AG09309 (cell line): ENCODE data around the gene PDE4D.

Experiments used
- DNase-seq: peaks from one replicate; pipeline ENCODE4 v3.0.0-alpha.2; 2010; ENCODE audit warnings: low read depth
- H3K4me3 ChIP-seq: 2 replicates; pipeline ENCODE4 v1.5.1; 2011; ENCODE audit warnings: mild to moderate bottlenecking, low read depth, low read length, moderate library complexity; ENCODE audit not compliant: control insufficient read depth
- CTCF ChIP-seq: IDR thresholded peaks from 2 replicates; pipeline ENCODE4 v1.5.1; 2011; ENCODE audit warnings: mild to moderate bottlenecking, low read depth, low read length, inconsistent platforms; ENCODE audit not compliant: insufficient read depth, control insufficient read depth; ENCODE audit errors: missing control alignments

The PDE4D gene

GRCh38 chr5:59654691-59655090, 238.8 kb downstream of the PDE4D start:
- no peak for TF ChIP-seq CTCF
- no peak for DNase-seq
- H3K4me3 ChIP-seq: no peak overlapping the region

GRCh38 chr5:59652449-59652848, 241.1 kb downstream of the PDE4D start:
- DNase-seq: no peak
- H3K4me3 ChIP-seq: no peak overlapping the region
- no peak for TF ChIP-seq CTCF

- TF ChIP-seq CTCF: no peak
Measured at GRCh38 chr5:59648949-59649921, 244.3 kb downstream of the PDE4D start.

GRCh38 chr5:59648038-59648831, 245.3 kb downstream of the PDE4D start:
- DNase-seq: no peak
- TF ChIP-seq CTCF: no peak
- no peak overlapping the region for H3K4me3 ChIP-seq

More at GRCh38 chr5:59648949-59649921, 244.3 kb downstream of the PDE4D start:
- no peak for DNase-seq
- H3K4me3 ChIP-seq: no peak overlapping the region

- no peak overlapping the region for H3K4me3 ChIP-seq
- no peak for DNase-seq
- no peak for TF ChIP-seq CTCF
Measured at GRCh38 chr5:59645380-59645779, 248.1 kb downstream of the PDE4D start.

GRCh38 chr5:59640411-59640810, 253.1 kb downstream of the PDE4D start:
- no peak for TF ChIP-seq CTCF
- DNase-seq: no peak
- no peak overlapping the region for H3K4me3 ChIP-seq
